HCT116 (cell line): ENCODE results near the gene TMEM89. TPM values are rescaled to one million over a fixed set of nuclear protein-coding genes. Genes with fewer than 3 reads are reported as not detected.

Source experiments
- ATAC-seq: fragments of 200-7000 bp; cut with Tn5 transposase; 2 replicates; pipeline ENCODE4 v1.9.1; 2020; ENCODE audit warnings: mild to moderate bottlenecking, moderate library complexity
- BruUV-seq: library from RNA; stranded (reverse); fragments of 400-500 nt; replicated peaks from 2 replicates; lab custom pipeline; 2021; lab: Mats Ljungman, UMichigan
- CTCF ChIA-PET: fragments of 300-600 bp; sonication (Branson Sonifier 250); formaldehyde crosslinking; loops from one replicate; lab custom pipeline; 2021; ENCODE audit warnings: antibody characterized with exemption; lab: Charles Lee
- POLR2A ChIA-PET: fragments of 300-600, 350-600 bp; sonication (Branson Sonifier 250); formaldehyde crosslinking; loops from one replicate; lab custom pipeline; 2021; ENCODE audit warnings: antibody characterized with exemption; lab: Charles Lee
- RAD21 ChIA-PET, 2 experiments: fragments of 300-600 bp; sonication (Branson Sonifier 250); formaldehyde crosslinking; loops; one replicate each; lab custom pipeline; 2023; ENCODE audit warnings: low total read pairs in 2 of 2; ENCODE audit not compliant: uncharacterized antibody in 2 of 2, unreplicated experiment in 2 of 2, low non-redundant PET in 1 of 2; lab: Charles Lee
- DNase-seq: peaks from one replicate; pipeline ENCODE4 v3.0.0-alpha.2; 2010; ENCODE audit warnings: low read depth, low spot score
- H2AFZ ChIP-seq: fragments of 200-600 bp; shearing (Covaris generic), sonication (generic); 2 replicates; pipeline ENCODE4 v1.6.1; 2017; ENCODE audit warnings: low read depth, mixed run types, mixed read lengths, antibody characterized with exemption, low read length; ENCODE audit not compliant: poor library complexity, severe bottlenecking
- H3K27ac ChIP-seq: 2 replicates; pipeline ENCODE4 v1.5.1; 2012; ENCODE audit warnings: low read depth, low read length
- H3K27me3 ChIP-seq: fragments of 200-600 bp; sonication (generic); 2 replicates; pipeline ENCODE4 v1.6.1; 2016; ENCODE audit warnings: mixed run types, low read length, mixed read lengths; ENCODE audit not compliant: insufficient read depth
- H3K36me3 ChIP-seq, 2 experiments: fragments of 200-500 bp in 1 of 2; fragments of 200-600 bp in 1 of 2; sonication (Bioruptor generic) in 1 of 2; sonication (generic) in 1 of 2; 2 replicates each; pipeline versions ENCODE4 v1.5.1 to v1.6.1; 2014 to 2016; ENCODE audit warnings: low read length in 2 of 2, inconsistent platforms in 1 of 2, mixed read lengths in 1 of 2, mixed run types in 1 of 2; ENCODE audit not compliant: insufficient read depth in 2 of 2, control insufficient read depth in 1 of 2
- H3K4me1 ChIP-seq, 2 experiments: fragments of 200-600 bp in 1 of 2; sonication (generic) in 1 of 2; 2 replicates each; pipeline versions ENCODE4 v1.5.1 to v1.6.1; 2012 to 2017; ENCODE audit warnings: low read length in 2 of 2, inconsistent platforms in 1 of 2, mild to moderate bottlenecking in 1 of 2, mixed read lengths in 1 of 2, mixed run types in 1 of 2, moderate library complexity in 1 of 2; ENCODE audit not compliant: insufficient read depth in 2 of 2, control insufficient read depth in 1 of 2
- H3K4me2 ChIP-seq: fragments of 200-600 bp; sonication (generic); 2 replicates; pipeline ENCODE4 v1.6.1; 2017; ENCODE audit warnings: mixed run types, low read length, mixed read lengths
- H3K4me3 ChIP-seq, 2 experiments: fragments of 200-600 bp in 1 of 2; sonication (generic) in 1 of 2; replicated peaks in 1 of 2; 2 replicates each; pipeline ENCODE4 v1.5.1; 2011 to 2016; ENCODE audit warnings: low read length in 2 of 2, control low read depth in 1 of 2, low read depth in 1 of 2, mild to moderate bottlenecking in 1 of 2, mixed read lengths in 1 of 2, mixed run types in 1 of 2
- H3K79me2 ChIP-seq: fragments of 200-600 bp; sonication (generic); 2 replicates; pipeline ENCODE4 v1.6.1; 2017; ENCODE audit warnings: mild to moderate bottlenecking, mixed run types, low read length, moderate library complexity, mixed read lengths; ENCODE audit not compliant: insufficient read depth
- H3K9ac ChIP-seq: fragments of 200-600 bp; sonication (generic); 2 replicates; pipeline ENCODE4 v1.6.1; 2016; ENCODE audit warnings: low read length, mixed read lengths
- H3K9me2 ChIP-seq: fragments of 200-600 bp; sonication (generic), shearing (Covaris generic); 2 replicates; pipeline ENCODE4 v1.6.1; 2017; ENCODE audit warnings: mixed run types, mild to moderate bottlenecking, moderate library complexity; ENCODE audit not compliant: insufficient read depth
- H3K9me3 ChIP-seq, 2 experiments: fragments of 200-500 bp in 1 of 2; fragments of 200-600 bp in 1 of 2; sonication (Bioruptor generic) in 1 of 2; sonication (generic) in 1 of 2; 2 replicates each; pipeline ENCODE4 v1.6.1; 2014 to 2017; ENCODE audit warnings: low read length in 2 of 2, mixed read lengths in 2 of 2, inconsistent platforms in 1 of 2, low read depth in 1 of 2, mild to moderate bottlenecking in 1 of 2, mixed run types in 1 of 2, moderate library complexity in 1 of 2; ENCODE audit not compliant: control insufficient read depth in 1 of 2, insufficient read depth in 1 of 2
- H4K20me1 ChIP-seq: fragments of 200-600 bp; sonication (generic), shearing (Covaris generic); 2 replicates; pipeline ENCODE4 v1.6.1; 2017; ENCODE audit warnings: mixed run types, mild to moderate bottlenecking, moderate library complexity; ENCODE audit not compliant: insufficient read depth
- CBX3 ChIP-seq: IDR thresholded peaks from 2 replicates; pipeline ENCODE4 v1.6.1; 2012; ENCODE audit warnings: low read depth
- CEBPB ChIP-seq: IDR thresholded peaks from 2 replicates; pipeline ENCODE4 v1.6.1; 2012; ENCODE audit warnings: low read depth
- CTCF ChIP-seq, 3 experiments: fragments of 200-600 bp in 1 of 3; sonication (generic) in 1 of 3; IDR thresholded peaks in 2 of 3; conservative IDR thresholded peaks in 1 of 3; 2 replicates each; pipeline ENCODE4 v1.5.1; 2012 to 2017; ENCODE audit warnings: low read depth in 2 of 3, low read length in 2 of 3, antibody characterized with exemption in 1 of 3, borderline replicate concordance in 1 of 3, control low read depth in 1 of 3, mild to moderate bottlenecking in 1 of 3, mixed read lengths in 1 of 3, mixed run types in 1 of 3, moderate library complexity in 1 of 3; ENCODE audit not compliant: insufficient read depth in 1 of 3
- ELF1 ChIP-seq: IDR thresholded peaks from 2 replicates; pipeline ENCODE4 v1.6.1; 2012; ENCODE audit warnings: low read depth, borderline replicate concordance
- EZH2 ChIP-seq: fragments of 200-600 bp; sonication (generic); IDR thresholded peaks from 2 replicates; pipeline ENCODE4 v1.6.1; 2017; ENCODE audit warnings: antibody characterized with exemption, mixed run types
- EZH2phosphoT487 ChIP-seq: fragments of 200-600 bp; IDR thresholded peaks from 2 replicates; pipeline ENCODE4 v1.6.1; 2018; ENCODE audit warnings: antibody characterized with exemption, borderline replicate concordance
- FOSL1 ChIP-seq: IDR thresholded peaks from 2 replicates; pipeline ENCODE4 v1.6.1; 2012; ENCODE audit warnings: low read depth
- JUND ChIP-seq: IDR thresholded peaks from 2 replicates; pipeline ENCODE4 v1.6.1; 2012
- MAX ChIP-seq: IDR thresholded peaks from 2 replicates; pipeline ENCODE4 v1.6.1; 2012
- POLR2A ChIP-seq: IDR thresholded peaks from 2 replicates; pipeline ENCODE4 v1.7.0; 2011; ENCODE audit warnings: borderline replicate concordance; ENCODE audit not compliant: insufficient read depth, insufficient read length; ENCODE audit errors: extremely low read depth
- POLR2AphosphoS5 ChIP-seq: IDR thresholded peaks from 2 replicates; pipeline ENCODE4 v1.6.1; 2011; ENCODE audit warnings: mild to moderate bottlenecking, low read depth, low read length, moderate library complexity
- SP1 ChIP-seq: IDR thresholded peaks from 2 replicates; pipeline ENCODE4 v1.6.1; 2012; ENCODE audit warnings: low read depth
- SRF ChIP-seq: IDR thresholded peaks from 2 replicates; pipeline ENCODE4 v1.6.1; 2012; ENCODE audit warnings: low read depth
- YY1 ChIP-seq: IDR thresholded peaks from 2 replicates; pipeline ENCODE4 v1.6.1; 2011; ENCODE audit warnings: low read length, low read depth, moderate library complexity, mild to moderate bottlenecking; ENCODE audit not compliant: insufficient replicate concordance; ENCODE audit errors: extremely low read depth
- ZBTB33 ChIP-seq: IDR thresholded peaks from 2 replicates; pipeline ENCODE4 v1.6.1; 2011; ENCODE audit warnings: mild to moderate bottlenecking, low read length, moderate library complexity; ENCODE audit not compliant: insufficient replicate concordance; ENCODE audit errors: extremely low read depth
- ZFX ChIP-seq: fragments of 450-650 bp; IDR thresholded peaks from 2 replicates; pipeline ENCODE4 v1.6.1; 2017
- ZNF274 ChIP-seq: fragments of 200-500 bp; sonication (Bioruptor generic); IDR thresholded peaks from 2 replicates; pipeline ENCODE4 v1.6.1; 2014; ENCODE audit warnings: mild to moderate bottlenecking, low read depth, low read length, inconsistent platforms
- intact Hi-C: fragments of 100-400 bp; cut with micrococcal nuclease; formaldehyde crosslinking; loops from 2 replicates; pipeline ENCODE4 v1.10.0; 2022
- total RNA-seq: library from RNA; stranded (reverse); gene quantifications from one replicate; pipeline ENCODE4 v1.2.1, GENCODE V29; 2021; ENCODE audit not compliant: unreplicated experiment
- TF ChIP-seq, protein P1 (sequence below): IDR thresholded peaks from 2 replicates; pipeline ENCODE4 v1.6.1; 2012
- TF ChIP-seq, protein P2 (sequence below): IDR thresholded peaks from 2 replicates; pipeline ENCODE4 v1.6.1; 2012; ENCODE audit warnings: low read depth

Gene TMEM89
- total RNA-seq, 1 experiment from 2014 or later = 0.49 TPM

DNA sequence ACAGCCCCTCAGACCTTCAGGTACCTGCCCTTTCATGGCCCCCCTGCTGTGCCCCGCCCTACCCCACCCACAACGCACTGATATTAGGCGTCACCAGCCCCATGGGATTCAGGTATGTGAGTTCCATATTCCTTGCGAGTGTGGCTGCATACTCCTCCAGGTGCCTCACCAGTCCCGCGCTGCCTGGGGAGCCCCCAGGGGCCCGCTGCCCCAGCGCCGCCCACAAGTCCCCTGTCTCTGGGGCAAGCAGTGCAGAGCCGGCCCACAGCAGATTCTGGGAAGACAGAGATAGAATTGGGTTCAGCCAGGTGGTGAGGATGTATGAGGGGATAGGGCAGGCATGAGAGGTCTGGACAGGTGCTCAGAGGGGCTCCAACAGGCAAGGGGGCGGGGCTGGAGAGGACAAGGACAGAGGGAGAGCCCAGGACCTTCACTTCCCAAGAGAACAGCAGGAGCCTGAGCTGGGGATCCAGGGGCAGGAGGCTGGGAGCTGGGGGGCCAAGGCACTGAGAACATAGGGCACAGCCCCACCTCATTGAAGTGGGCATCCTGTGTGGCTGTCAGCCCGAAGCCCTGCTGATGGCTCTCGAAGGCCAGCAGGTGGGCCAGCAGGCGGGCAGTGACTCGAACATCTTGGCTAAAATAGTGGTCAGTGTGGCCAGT is 26.8 kb upstream of the TMEM89 start:
- no peaks in the 10 kb centered on the region for H4K20me1 ChIP-seq
- no peak overlapping the region for H3K4me3 ChIP-seq
- no peak overlapping the region for H3K27ac ChIP-seq
- H3K27me3 ChIP-seq = no peaks in the 10 kb centered on the region
- POLR2A ChIA-PET = no interaction called here
- no TSS peak for BruUV-seq
- no peaks in the 10 kb centered on the region for H3K79me2 ChIP-seq
- no peaks in the 10 kb centered on the region for H3K4me1 ChIP-seq
- CTCF ChIA-PET = no interaction called here
- RAD21 ChIA-PET = no interaction called here
- H2AFZ ChIP-seq = no peak overlapping the region
- ATAC-seq (no peak), DNase-seq (no peak)
- no peaks in the 10 kb centered on the region for H3K9me2 ChIP-seq
- H3K4me2 ChIP-seq = no peak overlapping the region
- no peak for TF ChIP-seq CEBPB
- no peak for TF ChIP-seq SP1
- TF ChIP-seq, protein P1, sequence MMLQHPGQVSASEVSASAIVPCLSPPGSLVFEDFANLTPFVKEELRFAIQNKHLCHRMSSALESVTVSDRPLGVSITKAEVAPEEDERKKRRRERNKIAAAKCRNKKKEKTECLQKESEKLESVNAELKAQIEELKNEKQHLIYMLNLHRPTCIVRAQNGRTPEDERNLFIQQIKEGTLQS = no peak
- no peak for TF ChIP-seq CBX3
- TF ChIP-seq ZBTB33 = no peak
- no peak for TF ChIP-seq ZNF274
- TF ChIP-seq EZH2phosphoT487 = no peak
- TF ChIP-seq POLR2A = no peak
- TF ChIP-seq POLR2AphosphoS5 = no peak
- no peak for TF ChIP-seq CTCF (IDR thresholded peaks at IDR 0.05 in 2 of 3, conservative IDR thresholded peaks at IDR 0.05 in 1 of 3; ENCODE audit: borderline replicate concordance in 1 of 3, insufficient read depth in 1 of 3, low read depth in 2 of 3, low read length in 2 of 3)
- no peak for TF ChIP-seq ELF1
- TF ChIP-seq SRF = no peak
- TF ChIP-seq MAX = no peak
- TF ChIP-seq JUND = no peak
- no peak for TF ChIP-seq YY1
- no peak for TF ChIP-seq EZH2
- TF ChIP-seq ZFX = no peak
- TF ChIP-seq FOSL1 = no peak
- TF ChIP-seq, protein P2, sequence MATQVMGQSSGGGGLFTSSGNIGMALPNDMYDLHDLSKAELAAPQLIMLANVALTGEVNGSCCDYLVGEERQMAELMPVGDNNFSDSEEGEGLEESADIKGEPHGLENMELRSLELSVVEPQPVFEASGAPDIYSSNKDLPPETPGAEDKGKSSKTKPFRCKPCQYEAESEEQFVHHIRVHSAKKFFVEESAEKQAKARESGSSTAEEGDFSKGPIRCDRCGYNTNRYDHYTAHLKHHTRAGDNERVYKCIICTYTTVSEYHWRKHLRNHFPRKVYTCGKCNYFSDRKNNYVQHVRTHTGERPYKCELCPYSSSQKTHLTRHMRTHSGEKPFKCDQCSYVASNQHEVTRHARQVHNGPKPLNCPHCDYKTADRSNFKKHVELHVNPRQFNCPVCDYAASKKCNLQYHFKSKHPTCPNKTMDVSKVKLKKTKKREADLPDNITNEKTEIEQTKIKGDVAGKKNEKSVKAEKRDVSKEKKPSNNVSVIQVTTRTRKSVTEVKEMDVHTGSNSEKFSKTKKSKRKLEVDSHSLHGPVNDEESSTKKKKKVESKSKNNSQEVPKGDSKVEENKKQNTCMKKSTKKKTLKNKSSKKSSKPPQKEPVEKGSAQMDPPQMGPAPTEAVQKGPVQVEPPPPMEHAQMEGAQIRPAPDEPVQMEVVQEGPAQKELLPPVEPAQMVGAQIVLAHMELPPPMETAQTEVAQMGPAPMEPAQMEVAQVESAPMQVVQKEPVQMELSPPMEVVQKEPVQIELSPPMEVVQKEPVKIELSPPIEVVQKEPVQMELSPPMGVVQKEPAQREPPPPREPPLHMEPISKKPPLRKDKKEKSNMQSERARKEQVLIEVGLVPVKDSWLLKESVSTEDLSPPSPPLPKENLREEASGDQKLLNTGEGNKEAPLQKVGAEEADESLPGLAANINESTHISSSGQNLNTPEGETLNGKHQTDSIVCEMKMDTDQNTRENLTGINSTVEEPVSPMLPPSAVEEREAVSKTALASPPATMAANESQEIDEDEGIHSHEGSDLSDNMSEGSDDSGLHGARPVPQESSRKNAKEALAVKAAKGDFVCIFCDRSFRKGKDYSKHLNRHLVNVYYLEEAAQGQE = no peak
- H3K36me3 ChIP-seq = no peaks in the 10 kb centered on the region
- H3K9me3 ChIP-seq = no peaks in the 10 kb centered on the region
- no peak overlapping the region for H3K9ac ChIP-seq
- intact Hi-C loops = no loop called here
